ENCODE results near the gene PRDM15. TPM values are rescaled to one million over a fixed set of nuclear protein-coding genes. Genes with fewer than 3 reads are reported as not detected.

The PRDM15 gene
- total and polyA plus RNA-seq, 2 donors (not counting 3 experiments of a cell fraction or from before 2014, with no cell fraction given): 11.8 to 12.9 TPM

- Histone ChIP-seq H3K36me3 (ENCODE audit: control insufficient read depth in 2 of 2, extremely low read depth in 1 of 2, insufficient read depth in 2 of 2, low read length in 2 of 2) (no peaks in the 10 kb centered on the region), H3K79me2 (ENCODE audit: control insufficient read depth, insufficient read depth, low read length) (peaks cover 23% of the 10 kb centered on the region), H3K9me3 (replicated peaks; ENCODE audit: control insufficient read depth, insufficient read depth, low read length) (no peaks in the 10 kb centered on the region), H2AFZ (ENCODE audit: low read depth, low read length) (no peak overlapping the region), H3K9me1 (replicated peaks; ENCODE audit: control insufficient read depth, extremely low read depth, insufficient read depth, low read length) (no peaks in the 10 kb centered on the region), H3K9ac (replicated peaks; ENCODE audit: extremely low read depth, insufficient read depth, low read length) (no peak overlapping the region), H3K4me1 (ENCODE audit: control insufficient read depth, extremely low read depth, insufficient read depth, low read length) (peaks cover 12% of the 10 kb centered on the region), H3K4me2 (ENCODE audit: insufficient read depth, low read length) (peak overlapping the region; percentile 63), H4K20me1 (replicated peaks; ENCODE audit: control insufficient read depth, extremely low read depth, insufficient read depth, low read length) (no peaks in the 10 kb centered on the region), H3K27ac (ENCODE audit: insufficient read depth, low read depth, low read length) (no peak overlapping the region), H3K27me3 (ENCODE audit: control insufficient read depth in 2 of 2, insufficient read depth in 2 of 2, low read length in 2 of 2) (no peaks in the 10 kb centered on the region), H3K4me3 (replicated peaks in 1 of 3; ENCODE audit: insufficient read depth in 1 of 3, low read depth in 1 of 3, low read length in 3 of 3) (no peak overlapping the region)
- intact Hi-C loops (cut with micrococcal nuclease) (no loop called here), dilution Hi-C loops (cut with MboI; ENCODE audit: extremely low pct_ligation_motif_present, low sequenced_read_pairs) (no loop called here)
- no TSS peak for BruUV-seq (replicated peaks)
- ChIA-PET POLR2A (no interaction called here), CTCF (interaction anchor here (0.9 to 1.9 kb wide), 4 partner anchors 52 to 268 kb away, joined by 3 to 4 read pairs (median 3); no protein-coding TSS in a partner anchor)
- no peak for TF ChIP-seq POLR2A (IDR thresholded peaks at IDR 0.05; ENCODE audit: low read depth, low read length)
- no peak for TF ChIP-seq MYC (IDR thresholded peaks at IDR 0.05; ENCODE audit: low read depth, low read length)
- no peak for TF ChIP-seq EZH2 (IDR thresholded peaks at IDR 0.05; ENCODE audit: borderline replicate concordance, low read depth, low read length, severe bottlenecking)
- TF ChIP-seq CTCF (IDR thresholded peaks at IDR 0.05; ENCODE audit: extremely low read depth in 1 of 2, insufficient read depth in 1 of 2, low read depth in 1 of 2, low read length in 2 of 2): no peak
- TF ChIP-seq FOS (IDR thresholded peaks at IDR 0.05; ENCODE audit: borderline replicate concordance, insufficient read depth, low read length): no peak
- TF ChIP-seq JUN (IDR thresholded peaks at IDR 0.05; ENCODE audit: borderline replicate concordance, insufficient read depth, insufficient read length, low read depth): no peak
- TF ChIP-seq GATA2 (IDR thresholded peaks at IDR 0.05; ENCODE audit: insufficient read depth, insufficient read length, low read depth, low read length): no peak
- TF ChIP-seq POLR2AphosphoS5 (IDR thresholded peaks at IDR 0.05; ENCODE audit: insufficient read depth, low read depth, low read length): no peak
- TF ChIP-seq MAX (IDR thresholded peaks at IDR 0.05; ENCODE audit: insufficient read depth, insufficient read length): no peak
- DNase-seq (ENCODE audit: low read depth, low spot score) (no peak), FAIRE-seq (no peak)
These were observed 1.0 kb upstream of the PRDM15 start for GRCh38 chr21:41880153-41880552.
